Spleen (tissue), 7 donors: ENCODE measurements around the gene CFP.

Experiments used
- CTCF ChIP-seq, 11 experiments: fragments of 200-600 bp in 7 of 11; fragments of 450-650 bp in 4 of 11; sonication (generic) in 4 of 11; IDR thresholded peaks in 8 of 11; conservative IDR thresholded peaks in 3 of 11; 1 replicate in 7 of 11; 2 replicates in 4 of 11; pipeline versions ENCODE4 v1.4.0 to v1.8.0; 2016 to 2021; ENCODE audit warnings: antibody characterized with exemption in 11 of 11, inconsistent platforms in 4 of 11, mild to moderate bottlenecking in 1 of 11
- POLR2A ChIP-seq, 3 donors: fragments of 450-650 bp; IDR thresholded peaks; one replicate each; pipeline ENCODE4 v1.5.1; 2017; ENCODE audit warnings: antibody characterized with exemption in 3 of 3, mild to moderate bottlenecking in 1 of 3
- POLR2AphosphoS5 ChIP-seq, 3 donors: sonication (generic); formaldehyde crosslinking; IDR thresholded peaks; one replicate each; pipeline ENCODE4 v1.5.1; 2017; ENCODE audit warnings: antibody characterized with exemption in 3 of 3
- donor health status: DM: no; HTN: no; CAD: no; lungs with moderate emphysema.
- donor health status: DM: no; HTN: no; CAD: no.
- donor health status: DM: no; HTN: no; CAD: no.

- TF ChIP-seq CTCF (IDR thresholded peaks at IDR 0.05 in 8 of 11, conservative IDR thresholded peaks at IDR 0.05 in 3 of 11), result no peak
- TF ChIP-seq POLR2A (IDR thresholded peaks at IDR 0.05), result no peak
- no peak for TF ChIP-seq POLR2AphosphoS5 (IDR thresholded peaks at IDR 0.05)
These were observed 2.9 kb upstream of the CFP start for GRCh38 chrX:47632666-47633065.
